GM19193 (cell line): Measurements from ENCODE around the gene NCBP2.

Experiments
- POLR2A ChIP-seq: IDR thresholded peaks from 4 replicates; pipeline ENCODE4 v1.6.1; 2011; ENCODE audit not compliant: insufficient read depth, insufficient read length; ENCODE audit errors: extremely low read depth

Gene NCBP2

GRCh38 chr3:196942226-196942914, at the start of gene NCBP2:
Gene NCBP2, minus strand, starts transcription at chr3:196942528. Its CDS starts 25 bp downstream, at chr3:196942503.
- peak; percentile 93 for TF ChIP-seq POLR2A

GRCh38 chr3:196991581-196992460, 49.5 kb upstream of the NCBP2 start:
- TF ChIP-seq POLR2A: no peak

- TF ChIP-seq POLR2A: no peak
Observed at GRCh38 chr3:196990601-196991007, 48.3 kb upstream of the NCBP2 start.

- no peak for TF ChIP-seq POLR2A
Observed at GRCh38 chr3:196989721-196990262, 47.5 kb upstream of the NCBP2 start.

- no peak for TF ChIP-seq POLR2A
Observed at GRCh38 chr3:196988241-196989029, 46.1 kb upstream of the NCBP2 start.

- TF ChIP-seq POLR2A: no peak
Observed at GRCh38 chr3:196987022-196987421, 44.7 kb upstream of the NCBP2 start.

- TF ChIP-seq POLR2A: no peak
Observed at GRCh38 chr3:196985954-196986885, 43.9 kb upstream of the NCBP2 start.

- TF ChIP-seq POLR2A: no peak
Observed at GRCh38 chr3:196985298-196985697, 43.0 kb upstream of the NCBP2 start.

GRCh38 chr3:196983186-196983585, 40.9 kb upstream of the NCBP2 start:
- TF ChIP-seq POLR2A: no peak

GRCh38 chr3:196981657-196982056, 39.3 kb upstream of the NCBP2 start:
- no peak for TF ChIP-seq POLR2A

- TF ChIP-seq POLR2A: no peak
Observed at GRCh38 chr3:196979545-196979944, 37.2 kb upstream of the NCBP2 start.

GRCh38 chr3:196976941-196977340, 34.6 kb upstream of the NCBP2 start:
- TF ChIP-seq POLR2A: no peak

- TF ChIP-seq POLR2A: no peak
Observed at GRCh38 chr3:196975349-196975748, 33.0 kb upstream of the NCBP2 start.

GRCh38 chr3:196974661-196975060, 32.3 kb upstream of the NCBP2 start:
- TF ChIP-seq POLR2A: no peak
